Measurements from ENCODE around the gene CEMP1. TPM values are rescaled to one million over a fixed set of nuclear protein-coding genes. Genes with fewer than 3 reads are reported as not detected.

Gene CEMP1
- total RNA-seq, 4 donors from 2014 or later: 0.46 to 3.3 TPM; not detected in 2

GRCh38 chr16:2487903-2488531 lies 43.2 kb downstream of the CEMP1 start:
- no peak for TF ChIP-seq POLR2A (IDR thresholded peaks at IDR 0.05)
- no peak for TF ChIP-seq CTCF (IDR thresholded peaks at IDR 0.05)

GRCh38 chr16:2487517-2487842 lies 43.7 kb downstream of the CEMP1 start:
- no peak overlapping the region for H3K4me3 ChIP-seq
- no peak for DNase-seq
- no peaks in the 10 kb centered on the region for H3K27me3 ChIP-seq
- peaks cover 0 to 11% of the 10 kb centered on the region in 2 donors for H3K4me1 ChIP-seq
- intact Hi-C loops (cut with DNase I; ENCODE audit: low total_unique reads): no loop called here
- no peak overlapping the region for H3K27ac ChIP-seq
- no peaks in the 10 kb centered on the region for H3K9me3 ChIP-seq
- TF ChIP-seq CTCF (IDR thresholded peaks at IDR 0.05) (no peak), POLR2A (IDR thresholded peaks at IDR 0.05) (no peak)
- H3K36me3 ChIP-seq: no peaks in the 10 kb centered on the region

More at GRCh38 chr16:2487903-2488531, 43.2 kb downstream of the CEMP1 start:
- H3K27me3 ChIP-seq: no peaks in the 10 kb centered on the region
- no peak for DNase-seq
- H3K4me1 ChIP-seq: peaks cover 0 to 10% of the 10 kb centered on the region in 2 donors
- H3K4me3 ChIP-seq: no peak overlapping the region
- intact Hi-C loops (cut with DNase I; ENCODE audit: low total_unique reads): no loop called here
- H3K9me3 ChIP-seq: no peaks in the 10 kb centered on the region
- H3K27ac ChIP-seq: no peak overlapping the region
- H3K36me3 ChIP-seq: no peaks in the 10 kb centered on the region

- Histone ChIP-seq H3K27ac (no peak overlapping the region), H3K36me3 (no peaks in the 10 kb centered on the region), H3K27me3 (no peaks in the 10 kb centered on the region), H3K4me3 (no peak overlapping the region), H3K9me3 (no peaks in the 10 kb centered on the region), H3K4me1 (peaks cover 0 to 11% of the 10 kb centered on the region in 2 donors)
- TF ChIP-seq CTCF (IDR thresholded peaks at IDR 0.05): no peak
- no peak for TF ChIP-seq POLR2A (IDR thresholded peaks at IDR 0.05)
- DNase-seq: no peak
- intact Hi-C loops (cut with DNase I; ENCODE audit: low total_unique reads): no loop called here
These were observed 44.3 kb downstream of the CEMP1 start for GRCh38 chr16:2486645-2487516.

- intact Hi-C loops (cut with DNase I; ENCODE audit: low total_unique reads): no loop called here
These were observed 45.2 kb downstream of the CEMP1 start for GRCh38 chr16:2485811-2486507.

More at GRCh38 chr16:2485811-2486507, 45.2 kb downstream of the CEMP1 start:
- peaks cover 0 to 11% of the 10 kb centered on the region in 2 donors for H3K4me1 ChIP-seq
- H3K27ac ChIP-seq: no peak overlapping the region
- H3K4me3 ChIP-seq: no peak overlapping the region
- no peak for DNase-seq
- no peaks in the 10 kb centered on the region for H3K36me3 ChIP-seq
- no peaks in the 10 kb centered on the region for H3K27me3 ChIP-seq
- TF ChIP-seq POLR2A (IDR thresholded peaks at IDR 0.05): no peak
- TF ChIP-seq CTCF (IDR thresholded peaks at IDR 0.05): no peak
- no peaks in the 10 kb centered on the region for H3K9me3 ChIP-seq

All from uterus (tissue), 4 donors.